GM23338 (cell line): Measurements from ENCODE around the gene ARF5.
"Not testable (repeated sequence)": the region's sequence is repeated elsewhere in the genome, so short reads cannot be mapped to it uniquely, and the experiment has no call there.

ENCODE experiments used
- CREB1 ChIP-seq: fragments of 250-450 bp; sonication (Bioruptor Pico); IDR thresholded peaks from 2 replicates; pipeline ENCODE4 v1.5.0; 2020; ENCODE audit warnings: low read depth, mild to moderate bottlenecking, moderate library complexity
- CTCF ChIP-seq, 2 experiments: fragments of 200-600 bp in 1 of 2; sonication (generic) in 1 of 2; conservative IDR thresholded peaks; 2 replicates each; pipeline versions ENCODE4 v1.5.1 to v1.6.1; 2016 to 2017; ENCODE audit warnings: antibody characterized with exemption in 2 of 2, low read depth in 2 of 2, mild to moderate bottlenecking in 2 of 2, moderate library complexity in 1 of 2
- ETS1 ChIP-seq: IDR thresholded peaks from 2 replicates; pipeline ENCODE4 v1.6.1; 2016; ENCODE audit warnings: antibody characterized with exemption
- EZH2 ChIP-seq: fragments of 200-600 bp; sonication (generic); IDR thresholded peaks from one replicate; pipeline ENCODE4 v1.8.0; 2017; ENCODE audit warnings: antibody characterized with exemption, mild to moderate bottlenecking, low read depth; ENCODE audit not compliant: unreplicated experiment
- EZH2phosphoT487 ChIP-seq: fragments of 200-600 bp; sonication (generic); IDR thresholded peaks from one replicate; pipeline ENCODE4 v1.8.1; 2018; ENCODE audit warnings: antibody characterized with exemption; ENCODE audit not compliant: unreplicated experiment
- JUNB ChIP-seq: IDR thresholded peaks from one replicate; pipeline ENCODE4 v1.6.1; 2016; ENCODE audit warnings: antibody characterized with exemption; ENCODE audit not compliant: unreplicated experiment
- NANOG ChIP-seq: IDR thresholded peaks from 2 replicates; pipeline ENCODE4 v1.6.1; 2016; ENCODE audit warnings: antibody characterized with exemption, borderline replicate concordance
- POLR2AphosphoS5 ChIP-seq: IDR thresholded peaks from 2 replicates; pipeline ENCODE4 v1.6.1; 2016; ENCODE audit warnings: antibody characterized with exemption, low read depth
- STAT1 ChIP-seq: IDR thresholded peaks from one replicate; pipeline ENCODE4 v1.6.1; 2016; ENCODE audit warnings: antibody characterized with exemption; ENCODE audit not compliant: unreplicated experiment
- ZNF114 ChIP-seq: fragments of 250-450 bp; sonication (Bioruptor Pico); IDR thresholded peaks from 2 replicates; pipeline ENCODE4 v1.5.0; 2020; ENCODE audit warnings: mild to moderate bottlenecking, moderate library complexity
- ZNF331 ChIP-seq: fragments of 250-450 bp; sonication (Bioruptor Pico); IDR thresholded peaks from 2 replicates; pipeline ENCODE4 v1.5.0; 2020; ENCODE audit warnings: low read depth, mild to moderate bottlenecking, moderate library complexity
- TF ChIP-seq, protein P1 (sequence below): IDR thresholded peaks from one replicate; pipeline ENCODE4 v1.6.1; 2018; ENCODE audit warnings: antibody characterized with exemption; ENCODE audit not compliant: unreplicated experiment

DNA sequence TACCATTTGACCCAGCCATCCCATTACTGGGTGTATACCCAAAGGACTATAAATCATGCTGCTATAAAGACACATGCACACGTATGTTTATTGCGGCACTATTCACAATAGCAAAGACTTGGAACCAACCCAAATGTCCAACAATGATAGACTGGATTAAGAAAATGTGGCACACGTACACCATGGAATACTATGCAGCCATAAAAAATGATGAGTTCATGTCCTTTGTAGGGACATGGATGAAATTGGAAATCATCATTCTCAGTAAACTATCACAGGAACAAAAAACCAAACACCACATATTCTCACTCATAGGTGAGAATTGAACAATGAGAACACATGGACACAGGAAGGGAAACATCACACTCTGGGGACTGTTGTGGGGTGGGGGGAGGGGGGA lies 20.2 kb upstream of the ARF5 start:
- not testable (repeated sequence) for TF ChIP-seq ZNF114 (CRISPR knock-in tag); POLR2AphosphoS5; CTCF (conservative IDR thresholded peaks at IDR 0.05; ENCODE audit: low read depth in 2 of 2); EZH2phosphoT487; EZH2; JUNB; CREB1 (CRISPR knock-in tag); STAT1; ZNF331 (CRISPR knock-in tag); NANOG; ETS1
- TF ChIP-seq, protein P1, sequence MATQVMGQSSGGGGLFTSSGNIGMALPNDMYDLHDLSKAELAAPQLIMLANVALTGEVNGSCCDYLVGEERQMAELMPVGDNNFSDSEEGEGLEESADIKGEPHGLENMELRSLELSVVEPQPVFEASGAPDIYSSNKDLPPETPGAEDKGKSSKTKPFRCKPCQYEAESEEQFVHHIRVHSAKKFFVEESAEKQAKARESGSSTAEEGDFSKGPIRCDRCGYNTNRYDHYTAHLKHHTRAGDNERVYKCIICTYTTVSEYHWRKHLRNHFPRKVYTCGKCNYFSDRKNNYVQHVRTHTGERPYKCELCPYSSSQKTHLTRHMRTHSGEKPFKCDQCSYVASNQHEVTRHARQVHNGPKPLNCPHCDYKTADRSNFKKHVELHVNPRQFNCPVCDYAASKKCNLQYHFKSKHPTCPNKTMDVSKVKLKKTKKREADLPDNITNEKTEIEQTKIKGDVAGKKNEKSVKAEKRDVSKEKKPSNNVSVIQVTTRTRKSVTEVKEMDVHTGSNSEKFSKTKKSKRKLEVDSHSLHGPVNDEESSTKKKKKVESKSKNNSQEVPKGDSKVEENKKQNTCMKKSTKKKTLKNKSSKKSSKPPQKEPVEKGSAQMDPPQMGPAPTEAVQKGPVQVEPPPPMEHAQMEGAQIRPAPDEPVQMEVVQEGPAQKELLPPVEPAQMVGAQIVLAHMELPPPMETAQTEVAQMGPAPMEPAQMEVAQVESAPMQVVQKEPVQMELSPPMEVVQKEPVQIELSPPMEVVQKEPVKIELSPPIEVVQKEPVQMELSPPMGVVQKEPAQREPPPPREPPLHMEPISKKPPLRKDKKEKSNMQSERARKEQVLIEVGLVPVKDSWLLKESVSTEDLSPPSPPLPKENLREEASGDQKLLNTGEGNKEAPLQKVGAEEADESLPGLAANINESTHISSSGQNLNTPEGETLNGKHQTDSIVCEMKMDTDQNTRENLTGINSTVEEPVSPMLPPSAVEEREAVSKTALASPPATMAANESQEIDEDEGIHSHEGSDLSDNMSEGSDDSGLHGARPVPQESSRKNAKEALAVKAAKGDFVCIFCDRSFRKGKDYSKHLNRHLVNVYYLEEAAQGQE: not testable (repeated sequence)
